Breast epithelium (tissue), 3 donors: ENCODE measurements around the gene AGAP1.

Experiments
- POLR2A ChIP-seq: fragments of 450-650 bp; IDR thresholded peaks from one replicate; pipeline ENCODE4 v1.6.1; 2016; ENCODE audit warnings: antibody characterized with exemption, mild to moderate bottlenecking, moderate library complexity
- TF ChIP-seq, protein P1 (sequence below), 3 donors: fragments of 450-650 bp; IDR thresholded peaks; one replicate each; pipeline ENCODE4 v1.5.1; 2016 to 2017; ENCODE audit warnings: antibody characterized with exemption in 3 of 3, mild to moderate bottlenecking in 3 of 3, moderate library complexity in 3 of 3

DNA sequence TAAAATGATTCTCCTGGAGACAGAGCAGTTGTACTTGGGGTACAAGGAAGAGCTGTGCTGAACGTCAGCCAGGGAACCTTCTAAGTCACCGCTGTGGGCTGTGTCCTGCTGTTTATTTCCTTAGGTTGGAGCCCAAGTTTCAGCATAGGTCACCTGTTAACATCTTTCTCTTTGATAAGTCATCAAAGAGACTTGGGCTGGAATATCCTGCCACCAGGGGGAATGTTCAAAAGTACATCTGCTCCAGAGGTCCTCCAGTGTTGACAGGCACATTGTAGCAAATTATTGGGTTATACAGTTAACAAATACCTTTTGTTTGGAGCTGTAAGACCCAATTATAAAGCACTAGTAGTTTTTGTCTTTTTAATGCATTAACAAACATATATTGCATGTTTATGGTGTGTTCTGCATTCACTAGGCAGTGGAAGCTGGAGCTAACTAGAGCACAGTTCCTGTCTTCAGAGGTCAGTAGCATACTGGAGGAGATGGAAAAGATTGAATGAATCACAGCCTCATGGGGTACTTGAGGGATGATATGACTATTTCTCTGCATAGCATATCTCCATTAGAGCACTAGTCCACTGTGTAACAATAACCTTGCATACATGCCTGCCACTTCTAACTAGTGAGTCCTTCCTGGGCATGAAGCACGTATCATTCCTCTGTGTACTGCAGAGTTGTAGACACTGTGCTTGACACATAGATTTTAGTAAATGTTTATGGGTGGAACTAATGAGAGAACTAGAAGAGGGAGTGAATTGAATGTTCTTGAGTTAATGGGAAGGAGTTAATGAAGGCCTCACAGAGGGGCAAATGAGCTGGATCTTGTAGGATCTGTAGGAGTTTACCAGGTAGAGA is 182.1 kb downstream of the AGAP1 start:
- TF ChIP-seq, protein P1, sequence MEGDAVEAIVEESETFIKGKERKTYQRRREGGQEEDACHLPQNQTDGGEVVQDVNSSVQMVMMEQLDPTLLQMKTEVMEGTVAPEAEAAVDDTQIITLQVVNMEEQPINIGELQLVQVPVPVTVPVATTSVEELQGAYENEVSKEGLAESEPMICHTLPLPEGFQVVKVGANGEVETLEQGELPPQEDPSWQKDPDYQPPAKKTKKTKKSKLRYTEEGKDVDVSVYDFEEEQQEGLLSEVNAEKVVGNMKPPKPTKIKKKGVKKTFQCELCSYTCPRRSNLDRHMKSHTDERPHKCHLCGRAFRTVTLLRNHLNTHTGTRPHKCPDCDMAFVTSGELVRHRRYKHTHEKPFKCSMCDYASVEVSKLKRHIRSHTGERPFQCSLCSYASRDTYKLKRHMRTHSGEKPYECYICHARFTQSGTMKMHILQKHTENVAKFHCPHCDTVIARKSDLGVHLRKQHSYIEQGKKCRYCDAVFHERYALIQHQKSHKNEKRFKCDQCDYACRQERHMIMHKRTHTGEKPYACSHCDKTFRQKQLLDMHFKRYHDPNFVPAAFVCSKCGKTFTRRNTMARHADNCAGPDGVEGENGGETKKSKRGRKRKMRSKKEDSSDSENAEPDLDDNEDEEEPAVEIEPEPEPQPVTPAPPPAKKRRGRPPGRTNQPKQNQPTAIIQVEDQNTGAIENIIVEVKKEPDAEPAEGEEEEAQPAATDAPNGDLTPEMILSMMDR (IDR thresholded peaks at IDR 0.05), result no peak
- TF ChIP-seq POLR2A, result no peak
